ENCODE results near the gene HOXB3.

The HOXB3 gene

GRCh38 chr17:48612456-48612853 is 22.4 kb upstream of the HOXB3 start:
- Histone ChIP-seq H3K27me3 (ENCODE audit: insufficient read depth, low read length, poor library complexity) (peaks cover 19% of the 10 kb centered on the region), H3K4me2 (ENCODE audit: insufficient read depth, low read length) (no peak overlapping the region), H3K9ac (ENCODE audit: low read depth, low read length) (no peak overlapping the region), H4K20me1 (ENCODE audit: insufficient read depth, low read length) (peaks cover 3% of the 10 kb centered on the region; the same call in 1 of the 2 replicates), H3K27ac (ENCODE audit: low read length) (no peak overlapping the region), H3K79me2 (ENCODE audit: insufficient read depth, low read length) (no peaks in the 10 kb centered on the region), H3K9me3 (ENCODE audit: insufficient read depth, low read length, severe bottlenecking) (no peaks in the 10 kb centered on the region), H3K4me3 (ENCODE audit: low read depth in 1 of 2, low read length in 2 of 2) (no peak overlapping the region), H2AFZ (ENCODE audit: low read depth, low read length) (no peak overlapping the region), H3K4me1 (ENCODE audit: insufficient read depth, low read length) (no peaks in the 10 kb centered on the region), H3K36me3 (ENCODE audit: insufficient read depth, low read length) (no peaks in the 10 kb centered on the region)
- TF ChIP-seq CTCF (IDR thresholded peaks at IDR 0.05; ENCODE audit: borderline replicate concordance, extremely low read depth, low read length, poor library complexity, severe bottlenecking) (no peak), EZH2 (IDR thresholded peaks at IDR 0.05; ENCODE audit: borderline replicate concordance, low read depth, low read length, severe bottlenecking) (no peak)
- no peak for ATAC-seq (ENCODE audit: insufficient read depth, low read depth)
- DNase-seq: no peak

GRCh38 chr17:48611681-48612455 is 21.8 kb upstream of the HOXB3 start:
- Histone ChIP-seq H3K36me3 (ENCODE audit: insufficient read depth, low read length) (no peaks in the 10 kb centered on the region), H3K27me3 (ENCODE audit: insufficient read depth, low read length, poor library complexity) (peaks cover 14% of the 10 kb centered on the region), H3K4me2 (ENCODE audit: insufficient read depth, low read length) (no peak overlapping the region), H3K79me2 (ENCODE audit: insufficient read depth, low read length) (no peaks in the 10 kb centered on the region), H2AFZ (ENCODE audit: low read depth, low read length) (no peak overlapping the region), H3K9me3 (ENCODE audit: insufficient read depth, low read length, severe bottlenecking) (no peaks in the 10 kb centered on the region), H3K4me3 (ENCODE audit: low read depth in 1 of 2, low read length in 2 of 2) (no peak overlapping the region), H3K4me1 (ENCODE audit: insufficient read depth, low read length) (no peaks in the 10 kb centered on the region), H3K9ac (ENCODE audit: low read depth, low read length) (no peak overlapping the region), H3K27ac (ENCODE audit: low read length) (no peak overlapping the region), H4K20me1 (ENCODE audit: insufficient read depth, low read length) (peaks cover 3% of the 10 kb centered on the region; the same call in 1 of the 2 replicates)
- ATAC-seq (ENCODE audit: insufficient read depth, low read depth) (no peak), DNase-seq (no peak)
- TF ChIP-seq EZH2 (IDR thresholded peaks at IDR 0.05; ENCODE audit: borderline replicate concordance, low read depth, low read length, severe bottlenecking) (no peak), CTCF (IDR thresholded peaks at IDR 0.05; ENCODE audit: borderline replicate concordance, extremely low read depth, low read length, poor library complexity, severe bottlenecking) (no peak)

- Histone ChIP-seq H3K9ac (ENCODE audit: low read depth, low read length) (no peak overlapping the region), H3K4me2 (ENCODE audit: insufficient read depth, low read length) (no peak overlapping the region), H3K4me1 (ENCODE audit: insufficient read depth, low read length) (no peaks in the 10 kb centered on the region), H3K27ac (ENCODE audit: low read length) (no peak overlapping the region), H3K36me3 (ENCODE audit: insufficient read depth, low read length) (no peaks in the 10 kb centered on the region), H3K27me3 (ENCODE audit: insufficient read depth, low read length, poor library complexity) (peaks cover 8% of the 10 kb centered on the region), H2AFZ (ENCODE audit: low read depth, low read length) (no peak overlapping the region), H3K4me3 (ENCODE audit: low read depth in 1 of 2, low read length in 2 of 2) (no peak overlapping the region), H4K20me1 (ENCODE audit: insufficient read depth, low read length) (no peaks in the 10 kb centered on the region), H3K9me3 (ENCODE audit: insufficient read depth, low read length, severe bottlenecking) (no peaks in the 10 kb centered on the region), H3K79me2 (ENCODE audit: insufficient read depth, low read length) (no peaks in the 10 kb centered on the region)
- no peak for TF ChIP-seq EZH2 (IDR thresholded peaks at IDR 0.05; ENCODE audit: borderline replicate concordance, low read depth, low read length, severe bottlenecking)
- no peak for TF ChIP-seq CTCF (IDR thresholded peaks at IDR 0.05; ENCODE audit: borderline replicate concordance, extremely low read depth, low read length, poor library complexity, severe bottlenecking)
- DNase-seq: no peak
- ATAC-seq (ENCODE audit: insufficient read depth, low read depth): no peak
These were observed 21.2 kb upstream of the HOXB3 start for GRCh38 chr17:48611213-48611612.

All from DND-41 (cell line).